MM.1S (cell line): Measurements from ENCODE around the gene FGGY.

Experiments used
- DNase-seq: peaks from one replicate; pipeline ENCODE4 v3.0.0-alpha.2; 2015
- H2AFZ ChIP-seq: fragments of 300-600 bp; sonication (generic); 2 replicates; pipeline ENCODE4 v1.6.0; 2016; ENCODE audit warnings: antibody characterized with exemption, low read length
- H3F3A ChIP-seq: fragments of 300-600 bp; sonication (generic); 2 replicates; pipeline ENCODE4 v1.6.1; 2016; ENCODE audit warnings: mild to moderate bottlenecking, antibody characterized with exemption, low read length, moderate library complexity, mixed read lengths; ENCODE audit not compliant: insufficient read depth
- H3K27ac ChIP-seq: fragments of 300-600 bp; sonication (generic); 2 replicates; pipeline ENCODE4 v1.5.1; 2016; ENCODE audit warnings: mild to moderate bottlenecking, low read length
- H3K27me3 ChIP-seq: fragments of 300-600 bp; sonication (generic); replicated peaks from 2 replicates; pipeline ENCODE4 v1.6.0; 2016; ENCODE audit warnings: low read length; ENCODE audit not compliant: insufficient read depth
- H3K36me3 ChIP-seq: fragments of 300-600 bp; sonication (generic); replicated peaks from 2 replicates; pipeline ENCODE4 v1.6.1; 2016; ENCODE audit warnings: mild to moderate bottlenecking, low read length, mixed read lengths; ENCODE audit not compliant: insufficient read depth
- H3K4me1 ChIP-seq: fragments of 300-600 bp; sonication (generic); 2 replicates; pipeline ENCODE4 v1.6.1; 2016; ENCODE audit warnings: low read length, mixed read lengths
- H3K4me2 ChIP-seq: fragments of 300-600 bp; sonication (generic); 2 replicates; pipeline ENCODE4 v1.6.0; 2016; ENCODE audit warnings: low read depth, low read length
- H3K4me3 ChIP-seq: fragments of 300-600 bp; sonication (generic); 2 replicates; pipeline ENCODE4 v1.5.1; 2016; ENCODE audit warnings: low read length, mixed read lengths
- H3K79me2 ChIP-seq: fragments of 300-600 bp; sonication (generic); 2 replicates; pipeline ENCODE4 v1.6.1; 2016; ENCODE audit warnings: mixed run types, low read length, mixed read lengths
- H3K9ac ChIP-seq: fragments of 300-600 bp; sonication (generic); 2 replicates; pipeline ENCODE4 v1.6.1; 2016; ENCODE audit warnings: low read length, mixed read lengths
- H3K9me2 ChIP-seq: fragments of 300-600 bp; sonication (generic); replicated peaks from 2 replicates; pipeline ENCODE4 v1.6.1; 2016; ENCODE audit warnings: mild to moderate bottlenecking, low read length, mixed read lengths; ENCODE audit not compliant: insufficient read depth
- H3K9me3 ChIP-seq: fragments of 300-600 bp; sonication (generic); replicated peaks from 2 replicates; pipeline ENCODE4 v1.6.1; 2016; ENCODE audit warnings: mild to moderate bottlenecking, low read length, mixed read lengths; ENCODE audit not compliant: insufficient read depth
- H4K20me1 ChIP-seq: fragments of 300-600 bp; sonication (generic); 2 replicates; pipeline ENCODE4 v1.6.1; 2016; ENCODE audit warnings: mild to moderate bottlenecking, low read length, moderate library complexity, mixed read lengths; ENCODE audit not compliant: insufficient read depth
- EZH2 ChIP-seq: fragments of 300-600 bp; sonication (generic); optimal IDR thresholded peaks from 2 replicates; pipeline ENCODE3; 2017; ENCODE audit warnings: low read depth, mild to moderate bottlenecking, antibody characterized with exemption, low read length, mixed read lengths
- EZH2phosphoT487 ChIP-seq: fragments of 300-600 bp; sonication (generic); IDR thresholded peaks from 2 replicates; pipeline ENCODE4 v1.6.1; 2018; ENCODE audit warnings: antibody characterized with exemption, low read length
- TF ChIP-seq, protein P1 (sequence below): fragments of 300-600 bp; sonication (generic); IDR thresholded peaks from 2 replicates; pipeline ENCODE4 v1.5.1; 2016; ENCODE audit warnings: antibody characterized with exemption, low read length, mixed read lengths

Gene FGGY

DNA sequence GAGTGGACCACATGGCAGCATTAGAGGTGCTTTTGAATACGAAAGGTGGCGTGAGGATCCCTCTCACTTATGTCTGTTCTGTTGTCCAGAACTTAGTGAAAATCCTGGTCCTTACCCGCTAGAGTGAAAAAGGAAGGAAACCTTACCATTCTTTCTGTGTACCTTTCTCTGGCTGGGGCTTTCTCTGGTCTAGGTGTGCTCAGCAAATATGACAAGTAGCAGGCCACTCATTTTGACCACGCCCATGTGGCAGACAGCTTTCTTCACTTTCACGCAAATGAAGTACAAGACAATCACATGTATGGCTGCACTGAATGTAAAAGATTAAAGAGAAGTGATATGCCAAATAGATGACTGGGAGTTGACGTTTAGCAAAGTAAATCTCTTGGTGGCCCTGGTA is 131.9 kb downstream of the FGGY start:
- Histone ChIP-seq H4K20me1 (no peaks in the 10 kb centered on the region), H3K9ac (no peak overlapping the region), H3K27ac (no peak overlapping the region), H3K4me2 (no peak overlapping the region), H2AFZ (no peak overlapping the region), H3K9me3 (no peaks in the 10 kb centered on the region), H3K27me3 (no peaks in the 10 kb centered on the region), H3F3A (no peaks in the 10 kb centered on the region), H3K9me2 (no peaks in the 10 kb centered on the region), H3K4me3 (no peak overlapping the region), H3K4me1 (peaks cover 6% of the 10 kb centered on the region), H3K79me2 (no peaks in the 10 kb centered on the region), H3K36me3 (no peaks in the 10 kb centered on the region)
- DNase-seq = no peak
- TF ChIP-seq EZH2 (no peak), EZH2phosphoT487 (no peak)
- TF ChIP-seq, protein P1, sequence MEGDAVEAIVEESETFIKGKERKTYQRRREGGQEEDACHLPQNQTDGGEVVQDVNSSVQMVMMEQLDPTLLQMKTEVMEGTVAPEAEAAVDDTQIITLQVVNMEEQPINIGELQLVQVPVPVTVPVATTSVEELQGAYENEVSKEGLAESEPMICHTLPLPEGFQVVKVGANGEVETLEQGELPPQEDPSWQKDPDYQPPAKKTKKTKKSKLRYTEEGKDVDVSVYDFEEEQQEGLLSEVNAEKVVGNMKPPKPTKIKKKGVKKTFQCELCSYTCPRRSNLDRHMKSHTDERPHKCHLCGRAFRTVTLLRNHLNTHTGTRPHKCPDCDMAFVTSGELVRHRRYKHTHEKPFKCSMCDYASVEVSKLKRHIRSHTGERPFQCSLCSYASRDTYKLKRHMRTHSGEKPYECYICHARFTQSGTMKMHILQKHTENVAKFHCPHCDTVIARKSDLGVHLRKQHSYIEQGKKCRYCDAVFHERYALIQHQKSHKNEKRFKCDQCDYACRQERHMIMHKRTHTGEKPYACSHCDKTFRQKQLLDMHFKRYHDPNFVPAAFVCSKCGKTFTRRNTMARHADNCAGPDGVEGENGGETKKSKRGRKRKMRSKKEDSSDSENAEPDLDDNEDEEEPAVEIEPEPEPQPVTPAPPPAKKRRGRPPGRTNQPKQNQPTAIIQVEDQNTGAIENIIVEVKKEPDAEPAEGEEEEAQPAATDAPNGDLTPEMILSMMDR = no peak

DNA sequence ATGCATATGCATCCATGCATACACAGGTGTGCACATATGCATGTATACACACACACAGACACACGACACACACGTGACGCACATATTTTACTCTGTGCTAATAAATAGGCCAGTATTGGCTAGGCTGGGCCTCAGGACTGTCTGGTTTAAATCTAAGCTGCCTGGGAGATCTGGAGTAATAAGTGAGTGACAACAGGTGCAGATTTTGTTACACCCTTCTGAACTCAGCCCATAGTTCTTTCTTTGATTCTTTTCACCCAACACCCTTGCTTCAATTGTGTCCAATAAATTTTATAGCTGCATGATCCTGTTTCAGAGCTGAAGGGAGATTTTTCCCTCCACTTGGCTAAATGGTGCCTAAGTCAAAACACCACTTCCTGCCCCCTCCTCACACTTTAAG is 132.8 kb downstream of the FGGY start:
- H3K4me3 ChIP-seq = no peak overlapping the region
- H3K27me3 ChIP-seq = no peaks in the 10 kb centered on the region
- TF ChIP-seq EZH2phosphoT487 = no peak
- H3K4me1 ChIP-seq = peaks cover 6% of the 10 kb centered on the region
- no peak for DNase-seq
- H4K20me1 ChIP-seq = no peaks in the 10 kb centered on the region
- H3K4me2 ChIP-seq = no peak overlapping the region
- no peaks in the 10 kb centered on the region for H3K9me2 ChIP-seq
- H3K27ac ChIP-seq = no peak overlapping the region; the same call in 1 of the 2 replicates
- H3K36me3 ChIP-seq = no peaks in the 10 kb centered on the region
- H3K79me2 ChIP-seq = no peaks in the 10 kb centered on the region
- H3F3A ChIP-seq = no peaks in the 10 kb centered on the region
- H3K9me3 ChIP-seq = no peaks in the 10 kb centered on the region
- no peak overlapping the region for H3K9ac ChIP-seq
- no peak overlapping the region for H2AFZ ChIP-seq

DNA sequence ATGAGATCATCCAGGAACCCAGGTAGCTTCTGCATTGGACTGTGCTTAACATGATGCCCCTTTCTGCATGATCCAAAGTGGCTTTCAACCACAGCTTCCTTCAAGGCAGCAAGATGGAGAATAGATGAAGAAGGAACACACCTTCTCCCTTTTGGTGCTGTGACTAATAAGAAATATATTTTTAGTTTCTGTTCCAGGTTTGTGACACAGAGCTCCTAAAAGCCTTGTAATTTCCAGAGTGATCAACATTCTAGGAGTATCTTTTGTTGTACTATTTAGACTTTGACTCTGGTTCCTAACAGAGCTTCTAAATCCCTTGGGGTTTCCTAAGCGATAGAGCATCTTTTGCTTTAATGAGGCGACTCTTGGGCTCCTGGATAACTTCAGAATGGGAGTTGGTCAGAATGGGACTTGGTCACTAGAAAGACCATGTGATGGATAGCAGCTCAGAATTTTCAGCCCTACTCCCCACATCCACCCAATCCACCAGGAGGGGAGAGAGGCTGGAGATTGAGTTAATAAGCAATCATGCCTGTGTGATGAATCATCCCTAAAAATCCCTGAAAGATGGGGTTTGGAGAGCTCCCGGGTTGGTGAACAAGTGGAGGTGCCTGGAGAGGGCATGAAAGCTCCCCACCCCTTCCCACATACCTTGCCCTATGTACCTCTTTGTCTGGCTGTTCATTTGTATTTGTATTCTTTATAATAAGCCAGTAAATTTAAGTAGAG is 134.8 kb downstream of the FGGY start:
- peaks cover 6% of the 10 kb centered on the region for H3K4me1 ChIP-seq
- no peak overlapping the region for H3K9ac ChIP-seq

More for the DNA sequence above, 134.8 kb downstream of the FGGY start:
- no peak overlapping the region for H3K4me3 ChIP-seq
- H3K79me2 ChIP-seq = no peaks in the 10 kb centered on the region
- H2AFZ ChIP-seq = no peak overlapping the region
- H4K20me1 ChIP-seq = no peaks in the 10 kb centered on the region
- TF ChIP-seq, protein P1 = no peak
- no peak for TF ChIP-seq EZH2phosphoT487
- no peak for TF ChIP-seq EZH2
- no peaks in the 10 kb centered on the region for H3K9me3 ChIP-seq
- no peaks in the 10 kb centered on the region for H3K9me2 ChIP-seq
- H3F3A ChIP-seq = no peaks in the 10 kb centered on the region
- H3K36me3 ChIP-seq = no peaks in the 10 kb centered on the region
- DNase-seq = no peak
- no peak overlapping the region for H3K4me2 ChIP-seq
- H3K27me3 ChIP-seq = no peaks in the 10 kb centered on the region
- H3K27ac ChIP-seq = no peak overlapping the region
